ENCODE results near the gene OSM. TPM values are rescaled to one million over a fixed set of nuclear protein-coding genes. Genes with fewer than 3 reads are reported as not detected.

OSM gene
- total and polyA plus RNA-seq, 2 donors (not counting 3 experiments of a cell fraction or from before 2014, with no cell fraction given) = not detected

GRCh38 chr22:30230787-30231461, 35.7 kb downstream of the OSM start:
- H3K27ac ChIP-seq (ENCODE audit: insufficient read depth, low read depth, low read length) = no peak overlapping the region
- H4K20me1 ChIP-seq (replicated peaks; ENCODE audit: control insufficient read depth, extremely low read depth, insufficient read depth, low read length) = no peaks in the 10 kb centered on the region
- dilution Hi-C loops (cut with MboI; ENCODE audit: extremely low pct_ligation_motif_present, low sequenced_read_pairs) = no loop called here
- H3K79me2 ChIP-seq (ENCODE audit: control insufficient read depth, insufficient read depth, low read length) = no peaks in the 10 kb centered on the region
- TF ChIP-seq POLR2A (IDR thresholded peaks at IDR 0.05; ENCODE audit: low read depth, low read length) (no peak), MYC (IDR thresholded peaks at IDR 0.05; ENCODE audit: low read depth, low read length) (no peak), EZH2 (IDR thresholded peaks at IDR 0.05; ENCODE audit: borderline replicate concordance, low read depth, low read length, severe bottlenecking) (no peak), FOS (IDR thresholded peaks at IDR 0.05; ENCODE audit: borderline replicate concordance, insufficient read depth, low read length) (no peak), MAX (IDR thresholded peaks at IDR 0.05; ENCODE audit: insufficient read depth, insufficient read length) (no peak), GATA2 (IDR thresholded peaks at IDR 0.05; ENCODE audit: insufficient read depth, insufficient read length, low read depth, low read length) (no peak), JUN (IDR thresholded peaks at IDR 0.05; ENCODE audit: borderline replicate concordance, insufficient read depth, insufficient read length, low read depth) (no peak), POLR2AphosphoS5 (IDR thresholded peaks at IDR 0.05; ENCODE audit: insufficient read depth, low read depth, low read length) (no peak), CTCF (IDR thresholded peaks at IDR 0.05; ENCODE audit: extremely low read depth in 1 of 2, insufficient read depth in 1 of 2, low read depth in 1 of 2, low read length in 2 of 2) (no peak)
- no TSS peak for BruUV-seq (replicated peaks)
- H3K9ac ChIP-seq (replicated peaks; ENCODE audit: extremely low read depth, insufficient read depth, low read length) = no peak overlapping the region
- no peak overlapping the region for H3K4me2 ChIP-seq (ENCODE audit: insufficient read depth, low read length)
- H3K9me3 ChIP-seq (replicated peaks; ENCODE audit: control insufficient read depth, insufficient read depth, low read length) = no peaks in the 10 kb centered on the region
- DNase-seq (ENCODE audit: low read depth, low spot score) (no peak), FAIRE-seq (no peak)
- ChIA-PET CTCF (interaction anchor here (1.0 to 1.3 kb wide), 3 partner anchors 11 to 30 kb away, joined by 3 read pairs; no protein-coding TSS in a partner anchor), POLR2A (no interaction called here)
- H3K36me3 ChIP-seq (ENCODE audit: control insufficient read depth in 2 of 2, extremely low read depth in 1 of 2, insufficient read depth in 2 of 2, low read length in 2 of 2) = no peaks in the 10 kb centered on the region
- no peak overlapping the region for H2AFZ ChIP-seq (ENCODE audit: low read depth, low read length)
- H3K4me3 ChIP-seq (replicated peaks in 1 of 3; ENCODE audit: insufficient read depth in 1 of 3, low read depth in 1 of 3, low read length in 3 of 3) = no peak overlapping the region
- no peaks in the 10 kb centered on the region for H3K9me1 ChIP-seq (replicated peaks; ENCODE audit: control insufficient read depth, extremely low read depth, insufficient read depth, low read length)
- H3K27me3 ChIP-seq (ENCODE audit: control insufficient read depth in 2 of 2, insufficient read depth in 2 of 2, low read length in 2 of 2) = peaks cover 7 to 27% of the 10 kb centered on the region in 2 experiments
- intact Hi-C loops (cut with micrococcal nuclease) = no loop called here
- no peaks in the 10 kb centered on the region for H3K4me1 ChIP-seq (ENCODE audit: control insufficient read depth, extremely low read depth, insufficient read depth, low read length)

Data from endothelial cell of umbilical vein (primary cell).